GM21529 (cell line): ENCODE measurements around the gene AATF.

ENCODE experiments used
- ATAC-seq: cut with Tn5 transposase; IDR thresholded peaks from one replicate; pipeline ENCODE4 v1.9.1; 2021; ENCODE audit not compliant: unreplicated experiment

AATF gene

GRCh38 chr17:36940313-36941264, 8.2 kb upstream of the AATF start:
- ATAC-seq, result no peak

GRCh38 chr17:36941265-36942010, 7.3 kb upstream of the AATF start:
- no peak for ATAC-seq

- ATAC-seq, result no peak
Measured at GRCh38 chr17:36942019-36942599, 6.6 kb upstream of the AATF start.

GRCh38 chr17:36942631-36943125, 6.1 kb upstream of the AATF start:
- no peak for ATAC-seq

- ATAC-seq, result no peak
Measured at GRCh38 chr17:36943250-36944191, 5.2 kb upstream of the AATF start.

GRCh38 chr17:36944553-36944952, 4.2 kb upstream of the AATF start:
- ATAC-seq, result no peak

- ATAC-seq, result no peak
Measured at GRCh38 chr17:36945140-36945539, 3.6 kb upstream of the AATF start.

GRCh38 chr17:36945959-36946725, 2.6 kb upstream of the AATF start:
- no peak for ATAC-seq

- ATAC-seq, result no peak
Measured at GRCh38 chr17:36946726-36947091, 2.0 kb upstream of the AATF start.

- ATAC-seq, result no peak
Measured at GRCh38 chr17:36947922-36948716, 635 bp upstream of the AATF start.

- no peak for ATAC-seq
Measured at GRCh38 chr17:36949461-36949927, 740 bp downstream of the AATF start.

- ATAC-seq, result no peak
Measured at GRCh38 chr17:36950027-36950426, 1.3 kb downstream of the AATF start.

- no peak for ATAC-seq
Measured at GRCh38 chr17:36951084-36951789, 2.5 kb downstream of the AATF start.

- ATAC-seq, result no peak
Measured at GRCh38 chr17:36971508-36971907, 22.8 kb downstream of the AATF start.

GRCh38 chr17:36972186-36972700, 23.5 kb downstream of the AATF start:
- no peak for ATAC-seq

GRCh38 chr17:36972905-36973304, 24.2 kb downstream of the AATF start:
- no peak for ATAC-seq

- ATAC-seq, result no peak
Measured at GRCh38 chr17:36975922-36976515, 27.3 kb downstream of the AATF start.

GRCh38 chr17:36977066-36977465, 28.3 kb downstream of the AATF start:
- no peak for ATAC-seq
